Esophagus squamous epithelium (tissue), 4 donors: ENCODE results near the gene CAMSAP3.

Experiments
- POLR2A ChIP-seq, 4 donors: fragments of 450-650 bp; IDR thresholded peaks; one replicate each; pipeline ENCODE4 v1.6.1; 2017; ENCODE audit warnings: antibody characterized with exemption in 4 of 4, mild to moderate bottlenecking in 4 of 4, moderate library complexity in 3 of 4
- TF ChIP-seq, protein P1 (sequence below), 6 experiments: fragments of 450-650 bp in 4 of 6; fragments of 200-600 bp in 2 of 6; sonication (generic) in 2 of 6; IDR thresholded peaks; one replicate each; pipeline ENCODE4 v1.5.1; 2016 to 2019; ENCODE audit warnings: antibody characterized with exemption in 6 of 6, mild to moderate bottlenecking in 4 of 6, moderate library complexity in 4 of 6

DNA sequence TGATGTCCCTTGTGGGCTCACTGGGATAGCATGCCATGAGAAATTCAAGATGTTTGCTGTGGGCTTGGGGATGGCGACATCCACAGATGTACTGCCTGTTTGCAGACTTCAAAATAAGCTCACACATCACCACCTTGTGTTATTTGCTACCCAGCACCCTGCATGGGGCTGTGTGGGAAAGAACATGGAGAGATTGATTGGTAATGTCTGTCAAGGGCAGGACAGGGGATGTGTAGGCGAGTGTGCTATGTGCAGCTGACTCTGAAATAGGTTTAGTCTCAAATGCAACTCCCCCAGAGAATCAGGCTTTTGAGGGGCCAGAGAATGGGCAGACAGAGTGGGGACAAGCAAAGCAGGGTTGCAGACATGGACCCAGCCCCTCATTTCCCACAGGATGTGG is 35.4 kb upstream of the CAMSAP3 start:
- TF ChIP-seq, protein P1, sequence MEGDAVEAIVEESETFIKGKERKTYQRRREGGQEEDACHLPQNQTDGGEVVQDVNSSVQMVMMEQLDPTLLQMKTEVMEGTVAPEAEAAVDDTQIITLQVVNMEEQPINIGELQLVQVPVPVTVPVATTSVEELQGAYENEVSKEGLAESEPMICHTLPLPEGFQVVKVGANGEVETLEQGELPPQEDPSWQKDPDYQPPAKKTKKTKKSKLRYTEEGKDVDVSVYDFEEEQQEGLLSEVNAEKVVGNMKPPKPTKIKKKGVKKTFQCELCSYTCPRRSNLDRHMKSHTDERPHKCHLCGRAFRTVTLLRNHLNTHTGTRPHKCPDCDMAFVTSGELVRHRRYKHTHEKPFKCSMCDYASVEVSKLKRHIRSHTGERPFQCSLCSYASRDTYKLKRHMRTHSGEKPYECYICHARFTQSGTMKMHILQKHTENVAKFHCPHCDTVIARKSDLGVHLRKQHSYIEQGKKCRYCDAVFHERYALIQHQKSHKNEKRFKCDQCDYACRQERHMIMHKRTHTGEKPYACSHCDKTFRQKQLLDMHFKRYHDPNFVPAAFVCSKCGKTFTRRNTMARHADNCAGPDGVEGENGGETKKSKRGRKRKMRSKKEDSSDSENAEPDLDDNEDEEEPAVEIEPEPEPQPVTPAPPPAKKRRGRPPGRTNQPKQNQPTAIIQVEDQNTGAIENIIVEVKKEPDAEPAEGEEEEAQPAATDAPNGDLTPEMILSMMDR (IDR thresholded peaks at IDR 0.05): no peak
- no peak for TF ChIP-seq POLR2A (IDR thresholded peaks at IDR 0.05)
